Pericardium fibroblast (primary cell): Measurements from ENCODE around the gene MYH11. TPM values are rescaled to one million over a fixed set of nuclear protein-coding genes. Genes with fewer than 3 reads are reported as not detected.

Experiments
- total RNA-seq: library from RNA; depleted of rRNA; stranded (reverse); fragments of >200 nt; gene quantifications from 2 replicates; pipeline ENCODE4 v1.2.3, GENCODE V29; 2015

The MYH11 gene
- 0.47 TPM in 1 of 2 replicates, not detected in the other for total RNA-seq

DNA sequence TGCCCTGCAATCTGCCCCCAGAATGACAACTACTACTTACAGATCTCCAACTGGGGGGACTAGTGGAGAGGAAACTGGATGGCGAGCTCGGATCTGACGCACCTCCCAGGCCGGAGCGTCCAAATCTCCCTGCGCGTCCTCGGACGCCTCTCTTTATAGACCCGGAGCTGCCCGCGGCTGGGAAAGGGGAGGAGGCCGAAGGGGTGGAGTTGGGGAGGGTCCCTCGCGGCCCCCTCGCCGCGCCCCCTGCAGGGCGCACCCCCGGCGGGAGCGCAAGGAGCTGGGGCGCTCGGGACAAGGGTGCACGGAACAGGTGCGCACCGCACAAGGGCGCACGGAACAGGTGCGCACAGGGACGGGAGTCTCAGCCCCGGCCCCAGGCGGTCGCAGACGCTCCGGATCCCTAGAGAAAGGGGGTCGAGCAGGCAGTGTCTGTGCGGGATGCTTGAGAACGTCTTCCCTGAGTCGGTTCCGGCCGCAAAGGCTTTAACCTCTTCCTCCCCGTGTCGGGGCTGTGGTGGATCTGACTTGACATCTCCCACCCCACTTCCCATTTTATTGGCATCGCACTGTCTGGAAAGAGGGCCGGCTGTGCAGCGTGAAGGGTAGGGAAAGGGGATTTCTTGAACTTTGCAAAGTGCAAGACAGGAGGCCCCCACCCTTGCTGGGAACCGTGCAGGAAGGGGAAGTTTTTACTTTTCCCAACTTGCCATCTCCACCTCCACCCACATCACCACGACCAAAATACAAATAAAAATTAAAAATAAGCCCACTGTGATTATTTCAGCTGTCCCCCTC is at the start of gene MYH11:
TSS of gene MYH11 (minus strand) at position 128 of the 798 bp plus-strand sequence. CDS start 18,776 bp downstream, outside the sequence.

DNA sequence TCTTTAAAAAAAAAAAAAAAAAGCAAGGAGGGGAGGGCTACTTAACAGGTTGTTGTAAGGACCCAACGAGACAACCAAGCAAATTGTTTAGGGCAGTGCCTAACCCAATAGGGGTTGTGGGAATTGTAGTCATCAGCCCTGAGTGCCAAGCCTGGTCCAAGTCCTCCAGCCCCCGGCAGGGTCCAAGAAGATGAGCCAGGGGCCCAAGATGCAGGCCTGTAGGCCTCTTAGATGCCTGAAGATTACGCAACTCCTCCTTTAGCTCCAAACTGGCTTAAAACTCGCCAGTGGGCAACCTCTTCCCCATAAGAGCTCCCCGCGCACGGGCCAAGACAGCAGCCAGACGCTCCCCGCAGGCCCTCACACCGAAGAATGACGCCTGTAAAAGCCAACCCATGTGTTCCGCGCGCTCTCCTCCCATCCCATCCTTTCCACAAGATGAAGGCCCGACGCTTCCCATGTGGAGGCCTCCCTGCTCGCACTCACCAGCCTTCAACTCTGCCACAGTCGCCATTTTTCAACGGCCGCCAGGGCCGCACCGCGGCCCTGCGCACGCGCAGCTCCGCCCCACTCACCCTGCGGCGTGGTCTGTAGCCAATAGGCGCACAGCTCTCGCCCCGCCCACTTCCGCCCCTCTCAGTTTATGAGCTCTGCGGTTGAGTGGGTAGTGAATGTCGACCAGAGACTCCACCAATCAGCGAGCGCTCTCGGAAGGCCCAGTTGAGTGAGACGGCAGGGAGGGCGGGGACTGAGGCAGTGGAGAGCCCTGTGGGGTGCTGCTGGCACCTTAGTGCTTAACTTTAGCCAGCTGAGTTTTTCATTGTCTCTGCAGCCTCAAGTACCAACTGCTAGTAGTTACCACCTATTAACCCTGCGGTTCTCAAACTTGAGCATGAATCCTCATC is 31.5 kb upstream of the MYH11 start, which contains the start of gene CEP20:
TSS of gene CEP20 (minus strand) at position 532 of the 905 bp plus-strand sequence. CDS start at position 514, 18 bp downstream.

Other genes with a start within 250 kb of the MYH11 start
- 8.8 and 15.3 TPM in 2 replicates for gene MARF1, start 213.9 kb downstream of the MYH11 start, total RNA-seq
- 16.8 and 20.8 TPM in 2 replicates for gene NDE1, start 206.8 kb downstream of the MYH11 start, total RNA-seq
- gene CEP20, start 31.6 kb upstream of the MYH11 start, total RNA-seq = 25.8 and 26.3 TPM in 2 replicates
- 17.2 and 24.8 TPM in 2 replicates for gene ABCC1, start 92.6 kb upstream of the MYH11 start, total RNA-seq